ENCODE data around the gene ECHS1.
A peak's percentile ranks its signal among the peaks of the same experiment; 100 is the strongest.
"Not testable (repeated sequence)": the region's sequence is repeated elsewhere in the genome, so short reads cannot be mapped to it uniquely, and the experiment has no call there.

The ECHS1 gene

DNA sequence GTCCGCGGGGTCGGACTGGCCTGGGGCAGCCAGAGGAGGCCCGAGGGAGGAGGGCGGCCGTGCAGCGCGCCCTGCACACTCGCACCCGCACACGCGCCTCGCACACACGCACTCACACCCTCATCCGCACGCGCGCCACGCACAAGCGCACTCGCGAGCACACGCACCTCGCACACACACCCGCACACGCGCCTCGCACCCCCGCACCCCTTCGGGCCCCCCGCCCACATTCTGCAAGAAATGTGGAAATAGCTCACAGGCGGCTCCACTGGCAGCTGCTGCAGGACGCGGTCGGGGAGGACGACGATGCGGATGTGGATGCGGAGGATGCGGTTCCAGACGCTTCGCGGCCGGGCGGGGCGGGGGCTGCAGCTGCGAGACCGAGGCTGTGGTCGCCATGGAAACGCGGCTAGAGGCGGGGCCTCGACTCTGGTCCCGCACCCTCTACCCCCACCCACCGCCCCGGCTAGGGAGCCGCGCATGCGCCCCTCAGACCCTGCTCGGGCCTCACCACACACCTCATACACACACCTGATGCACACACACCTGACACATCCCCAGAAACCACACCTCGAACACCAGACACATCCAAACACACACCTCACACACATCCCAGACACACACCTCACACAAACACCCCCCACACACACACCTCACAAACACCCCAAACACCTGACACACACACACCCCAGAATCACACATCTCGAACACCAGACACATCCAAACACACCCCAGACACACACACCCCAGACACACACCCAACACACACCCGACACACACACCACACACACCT is 36.4 kb downstream of the ECHS1 start, which contains the start of gene CALY:
TSS of gene CALY (minus strand) at position 320 of the 793 bp plus-strand sequence. CDS start 7,907 bp downstream, outside the sequence.
- peak; percentile 49 for DNase-seq

DNA sequence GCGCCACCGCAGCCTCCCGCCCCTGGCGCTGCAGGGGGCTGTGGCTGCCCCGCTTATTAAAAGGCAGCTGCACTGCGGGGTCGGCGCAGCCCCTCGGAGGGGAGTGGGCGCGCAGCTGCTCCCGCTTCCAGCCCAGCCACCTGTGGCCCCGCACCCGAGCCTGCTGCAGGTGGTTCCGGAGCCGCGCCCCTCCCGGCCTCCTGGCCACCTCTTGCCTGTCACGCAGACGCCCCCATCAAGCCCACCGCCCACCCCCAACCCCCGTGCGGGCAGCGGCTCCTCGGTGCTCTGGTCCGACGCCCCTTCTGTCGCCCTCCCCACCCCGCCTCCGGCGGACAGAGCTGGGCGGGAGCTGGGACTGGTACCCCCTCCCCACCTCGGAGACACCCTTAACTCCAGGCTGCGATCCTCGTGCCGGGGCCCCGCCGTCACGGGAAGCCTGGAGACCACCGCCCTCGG is 37.0 kb downstream of the ECHS1 start:
- no peak for DNase-seq

DNA sequence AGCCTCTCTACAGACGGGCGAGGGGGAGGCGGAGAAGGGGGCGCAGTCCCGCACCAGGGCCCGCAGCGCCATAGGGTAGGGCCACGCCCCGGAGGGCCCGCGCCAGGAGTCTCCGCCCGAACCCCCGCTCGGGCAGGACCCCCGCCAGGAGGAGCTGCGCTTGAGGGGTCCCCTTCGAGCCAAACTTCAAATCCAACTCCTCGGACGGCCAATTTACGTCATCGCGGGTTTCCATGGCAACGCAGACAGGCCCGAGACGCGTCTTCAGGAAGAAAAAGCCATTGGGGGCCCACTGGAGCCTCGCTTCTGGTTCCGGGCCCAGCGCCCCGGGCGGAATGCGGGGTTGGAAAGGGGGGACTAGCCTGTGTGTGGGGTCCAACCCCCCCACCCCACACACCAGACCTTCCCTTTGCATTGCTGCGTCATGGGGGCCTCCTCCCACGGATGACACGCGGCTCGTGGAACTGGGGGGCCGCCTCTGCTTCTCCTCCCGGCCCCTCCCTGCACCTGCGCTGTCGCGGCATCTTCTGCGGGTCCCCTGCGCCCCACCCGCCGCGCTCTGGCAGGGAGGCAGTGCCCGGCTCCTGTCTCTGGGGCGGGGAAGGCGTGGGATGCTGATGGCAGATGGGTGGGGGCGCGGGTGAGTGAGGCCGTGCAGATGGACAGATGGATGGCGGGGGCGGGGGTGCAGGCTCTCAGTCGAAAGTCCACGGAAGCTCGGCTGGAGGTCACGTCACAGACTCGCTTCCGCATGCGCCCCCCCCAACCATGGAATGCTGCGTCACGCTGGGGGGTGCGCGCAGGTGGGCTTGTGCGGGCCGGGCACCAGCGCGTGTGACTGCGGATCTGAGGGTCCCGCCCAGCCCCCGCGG is 37.7 kb downstream of the ECHS1 start:
- DNase-seq, result peak; percentile 62

DNA sequence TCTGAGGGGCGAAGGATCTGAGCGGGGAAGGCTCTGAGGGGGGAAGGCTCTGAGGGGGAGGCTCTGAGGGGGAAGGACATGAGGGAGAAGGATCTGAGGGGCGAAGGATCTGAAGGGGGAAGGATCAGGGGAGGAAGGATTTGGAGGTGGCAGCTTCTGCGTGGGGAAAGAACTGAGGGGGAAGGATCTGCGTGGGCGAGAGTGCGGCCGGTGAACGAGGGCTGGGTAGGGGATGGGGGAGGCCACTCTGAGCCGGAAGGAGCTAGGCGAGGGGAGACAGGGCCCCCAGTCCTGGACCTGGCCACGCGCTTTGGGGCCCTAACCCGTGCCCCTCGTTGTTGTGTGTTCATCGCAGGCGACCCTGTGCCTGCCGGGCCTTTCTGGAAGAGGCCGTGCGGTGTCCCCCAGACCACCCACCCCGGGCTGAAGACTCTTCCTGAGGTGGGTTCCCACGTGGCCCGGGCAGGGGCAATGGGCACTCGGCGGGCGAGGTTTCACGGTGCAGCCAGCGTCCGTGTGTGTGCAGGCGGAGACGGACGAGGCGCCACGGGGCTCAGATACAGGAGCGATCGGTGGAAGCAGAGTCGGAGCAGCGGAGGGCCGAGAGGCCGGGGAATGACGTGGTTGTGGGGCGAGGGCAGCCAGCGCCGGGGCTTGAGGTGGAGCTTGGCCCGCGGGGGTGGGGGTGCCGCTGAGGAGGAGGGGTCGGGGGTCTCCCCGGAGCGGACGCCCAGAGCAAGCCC is 38.5 kb downstream of the ECHS1 start:
- DNase-seq, result no peak

DNA sequence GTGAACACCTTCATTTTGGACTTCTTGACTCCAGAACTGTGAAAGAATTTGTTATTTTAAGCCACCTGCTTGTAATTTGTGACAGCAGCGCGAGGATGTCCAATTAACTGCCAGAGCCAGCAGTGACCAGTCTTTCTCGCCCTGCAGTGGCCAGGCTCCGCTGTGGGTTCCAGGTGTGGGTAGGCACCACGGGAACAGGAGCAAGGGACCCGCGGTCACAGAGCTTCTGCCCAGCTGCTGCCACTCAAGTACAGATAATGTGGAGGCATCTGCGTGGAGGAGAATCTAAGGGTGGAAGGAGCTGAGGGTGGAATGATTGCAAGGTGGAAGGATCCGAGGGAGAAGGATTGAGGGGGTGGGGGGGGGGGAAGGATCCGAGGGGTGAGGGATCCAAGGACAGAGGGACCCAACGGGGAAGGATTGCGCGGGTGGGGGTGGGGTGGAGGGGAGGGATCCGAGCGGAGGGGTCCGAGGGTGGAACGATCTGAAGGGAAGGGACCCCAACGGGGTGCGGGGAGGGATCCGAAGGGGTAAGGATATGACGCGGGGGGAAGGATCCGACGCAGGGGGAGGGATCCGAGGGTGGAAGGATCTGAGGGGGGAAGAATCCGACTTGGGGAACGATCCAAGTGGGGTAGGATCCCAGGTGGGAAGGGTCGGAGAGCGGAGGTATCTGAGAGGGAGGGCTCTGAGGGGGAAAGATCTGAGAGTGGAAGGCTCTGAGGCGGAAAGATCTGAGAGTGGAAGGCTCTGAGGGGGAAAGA is 40.0 kb downstream of the ECHS1 start:
- DNase-seq, result no peak

GRCh38 chr10:133329491-133330202 is 43.5 kb downstream of the ECHS1 start:
- peak; percentile 87 for DNase-seq

- DNase-seq, result no peak
Measured at GRCh38 chr10:133328358-133329343, 44.5 kb downstream of the ECHS1 start.

- no peak for DNase-seq
Measured at GRCh38 chr10:133327651-133328357, 45.4 kb downstream of the ECHS1 start.

GRCh38 chr10:133326745-133327650 is 46.2 kb downstream of the ECHS1 start:
- DNase-seq, result no peak

DNA sequence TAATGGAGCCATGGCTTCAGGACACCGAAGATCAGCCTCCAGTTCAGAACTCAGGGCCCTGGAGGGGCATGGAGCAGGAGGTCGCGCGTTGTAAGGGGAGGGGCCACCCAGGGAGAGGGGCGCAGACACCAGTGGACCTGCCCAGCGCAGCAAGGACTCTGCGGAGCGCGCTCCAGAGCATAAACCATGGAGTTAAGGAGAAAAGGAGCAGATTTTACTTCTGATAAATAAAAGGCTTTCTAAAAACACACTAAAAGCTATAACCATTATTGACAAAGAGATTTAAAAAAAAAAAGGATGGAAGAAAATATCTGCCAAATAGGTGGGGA is 47.0 kb downstream of the ECHS1 start:
- no peak for DNase-seq

DNA sequence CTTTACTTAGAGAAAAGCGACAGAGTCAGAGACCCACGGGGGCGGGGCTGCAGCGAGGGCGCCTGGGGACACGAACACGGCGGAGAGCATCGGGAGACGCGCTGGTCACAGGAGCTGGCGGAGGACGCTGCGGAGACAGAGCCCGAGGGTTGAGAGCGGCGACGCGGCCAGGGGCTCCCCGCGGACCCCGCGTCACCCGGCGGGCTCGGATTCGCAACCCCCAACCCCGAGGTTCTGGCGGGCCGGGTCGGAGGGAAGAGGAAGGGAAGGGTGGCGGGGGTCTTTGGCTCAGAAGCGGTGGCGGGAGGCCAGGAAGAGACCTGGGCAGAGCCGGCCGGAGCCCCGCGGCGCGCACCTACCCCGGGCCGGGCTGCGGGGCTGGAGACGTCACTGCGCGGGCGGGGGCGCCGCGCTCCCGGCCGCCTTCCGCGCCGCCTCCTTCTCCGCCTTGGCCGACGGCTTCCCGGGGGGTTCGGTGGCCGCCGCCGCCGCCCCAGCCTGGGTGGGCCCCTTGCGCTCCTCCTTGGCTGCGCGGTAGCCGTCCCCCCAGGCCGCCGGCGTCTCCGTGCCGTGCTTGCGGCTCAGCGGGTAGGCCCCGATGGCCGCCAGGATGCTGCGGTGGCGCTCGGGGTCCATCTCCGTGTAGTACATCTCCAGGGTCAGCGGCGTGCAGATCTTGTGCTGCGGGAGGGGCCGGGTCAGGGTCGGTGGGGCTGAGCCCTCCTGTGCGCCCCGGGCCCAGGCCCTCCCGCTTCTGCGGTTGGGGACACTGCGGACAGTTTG is 47.5 kb downstream of the ECHS1 start:
- DNase-seq, result no peak

- DNase-seq, result no peak
Measured at GRCh38 chr10:133324857-133325260, 48.3 kb downstream of the ECHS1 start.

DNA sequence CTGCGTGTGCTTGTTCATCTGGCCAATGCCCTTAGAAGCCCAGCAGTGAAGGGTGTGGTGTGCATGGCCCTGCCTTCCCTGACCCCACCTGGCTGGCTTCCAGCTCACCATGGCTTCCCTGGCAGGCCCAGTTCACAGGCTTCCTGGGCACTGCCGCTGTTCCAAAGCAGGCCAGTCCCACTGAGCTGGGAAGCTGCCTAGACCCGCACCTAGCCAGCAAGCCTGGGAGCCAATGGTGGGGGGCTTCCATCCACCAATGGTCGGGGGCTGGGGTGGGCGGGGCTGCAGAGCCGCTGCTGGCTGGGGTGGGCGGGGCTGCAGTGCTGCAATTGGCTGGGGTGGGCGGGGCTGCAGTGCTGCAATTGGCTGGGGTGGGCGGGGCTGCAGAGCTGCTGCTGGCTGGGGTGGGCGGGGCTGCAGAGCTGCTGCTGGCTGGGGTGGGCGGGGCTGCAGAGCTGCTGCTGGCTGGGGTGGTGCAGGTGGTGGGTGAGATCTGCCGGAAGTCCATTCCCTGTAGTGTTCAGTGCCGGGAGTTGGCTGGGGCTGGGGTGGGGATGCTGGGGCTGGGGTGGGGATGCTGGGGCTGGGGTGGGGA is 48.9 kb downstream of the ECHS1 start:
- peak; percentile 61 for DNase-seq

GRCh38 chr10:133322064-133322709 is 51.0 kb downstream of the ECHS1 start:
- DNase-seq, result not testable (repeated sequence)

GRCh38 chr10:133320852-133321422 is 52.2 kb downstream of the ECHS1 start:
- DNase-seq, result not testable (repeated sequence)

DNA sequence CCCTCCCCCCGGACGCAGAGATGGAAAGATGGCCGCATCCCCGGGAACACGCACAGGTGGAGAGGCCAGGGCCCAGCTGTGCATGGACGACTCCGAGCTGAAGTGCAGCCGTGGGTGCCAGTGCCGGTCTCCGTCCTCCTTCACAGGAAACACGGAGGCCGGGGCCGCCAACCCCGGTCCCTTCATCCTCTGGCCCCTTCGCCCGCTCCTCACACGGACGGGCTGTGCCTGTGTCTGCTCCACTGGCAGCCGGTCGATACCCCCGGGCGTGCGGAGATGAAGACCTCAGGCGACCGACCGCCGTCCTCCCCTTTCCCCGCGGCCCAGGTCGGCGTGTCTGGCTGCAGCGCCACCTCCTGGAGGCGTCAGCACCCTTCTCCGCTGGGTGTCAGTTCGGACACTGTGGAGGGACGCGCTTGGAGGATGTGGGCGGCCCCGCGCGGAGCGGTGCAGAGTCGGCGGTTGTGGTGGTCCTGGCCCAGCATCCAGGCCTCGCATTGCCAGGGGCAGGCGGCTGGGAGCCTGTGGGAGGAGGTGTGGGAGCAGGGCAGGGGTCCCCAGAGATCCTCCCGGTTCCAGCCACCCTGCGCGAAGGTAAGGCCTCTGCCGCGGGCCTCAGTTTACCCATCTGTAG is 54.5 kb downstream of the ECHS1 start:
- peak; percentile 75 for DNase-seq

Measured in activated CD4-positive, alpha-beta T cell treated with anti-CD3 and anti-CD28 coated beads, Interleukin-10, Interleukin-2, amounts not matched to agents 100 ng/mL and 50 ng/mL, durations not matched to agents 16 hours and 8 hours (primary cell).